ENCODE data around the gene SIAH1. TPM values are rescaled to one million over a fixed set of nuclear protein-coding genes. Genes with fewer than 3 reads are reported as not detected.

Gene SIAH1
- total RNA-seq, 1 experiment from 2014 or later, result 33.2 TPM

DNA sequence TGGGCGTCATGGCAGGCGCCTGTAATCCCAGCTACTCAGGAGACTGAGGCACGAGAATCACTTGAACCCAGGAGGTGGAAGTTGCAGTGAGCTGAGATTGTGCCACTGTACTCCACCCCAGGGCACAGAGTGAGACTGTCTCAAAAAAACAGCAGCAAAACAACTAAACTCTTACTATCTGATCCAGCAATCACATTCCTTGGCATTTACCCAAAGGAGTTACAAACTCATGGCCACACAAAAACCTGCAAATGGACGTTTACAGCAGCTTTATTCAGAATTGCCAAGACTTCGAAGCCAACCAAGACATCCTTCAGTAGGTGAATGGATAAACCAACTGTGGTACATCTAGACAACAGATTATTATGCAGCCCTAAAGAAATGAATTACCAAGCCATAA lies 4.0 kb downstream of the SIAH1 start:
- Mint-ChIP-seq H3K36me3 (ENCODE audit: insufficient read depth in 1 of 3, low read depth in 3 of 3) (peaks cover 0 to 2% (median 0%) of the 10 kb centered on the region in 3 experiments; a peak in 2 of 7 replicates), H3K27me3 (ENCODE audit: low read depth) (no peaks in the 10 kb centered on the region; the same call in 1 of the 2 replicates), H3K4me1 (peaks cover 42 to 57% of the 10 kb centered on the region in 2 experiments), H3K27ac (peak overlapping the region in 2 of 3 experiments; percentile 41 to 84; a peak in 3 of 7 replicates), H3K4me3 (no peak overlapping the region), H3K9me3 (0 out of 5 replicates have a peak, but pooled peaks cover 0 to 3% of the 10 kb centered on the region in 2 experiments)
- peaks cover 10% of the 10 kb centered on the region for H3K23me2 ChIP-seq (ENCODE audit: insufficient read length, low read depth, low read length, poor library complexity, severe bottlenecking)
- H2BK120ac ChIP-seq (ENCODE audit: low read depth, low read length, poor library complexity, severe bottlenecking), result no peak overlapping the region
- H3K9ac ChIP-seq (ENCODE audit: extremely low read depth, insufficient read length, low read length), result no peak overlapping the region
- no peak overlapping the region for H3T11ph ChIP-seq (ENCODE audit: low read length)
- H3K4ac ChIP-seq (ENCODE audit: low read depth, low read length), result no peak overlapping the region
- no peak for DNase-seq
- H3K79me2 ChIP-seq (ENCODE audit: insufficient read depth, low read length), result peaks cover 68% of the 10 kb centered on the region
- H4K5ac ChIP-seq (ENCODE audit: insufficient read length, low read depth, low read length), result no peak overlapping the region
- TF ChIP-seq, protein P1, sequence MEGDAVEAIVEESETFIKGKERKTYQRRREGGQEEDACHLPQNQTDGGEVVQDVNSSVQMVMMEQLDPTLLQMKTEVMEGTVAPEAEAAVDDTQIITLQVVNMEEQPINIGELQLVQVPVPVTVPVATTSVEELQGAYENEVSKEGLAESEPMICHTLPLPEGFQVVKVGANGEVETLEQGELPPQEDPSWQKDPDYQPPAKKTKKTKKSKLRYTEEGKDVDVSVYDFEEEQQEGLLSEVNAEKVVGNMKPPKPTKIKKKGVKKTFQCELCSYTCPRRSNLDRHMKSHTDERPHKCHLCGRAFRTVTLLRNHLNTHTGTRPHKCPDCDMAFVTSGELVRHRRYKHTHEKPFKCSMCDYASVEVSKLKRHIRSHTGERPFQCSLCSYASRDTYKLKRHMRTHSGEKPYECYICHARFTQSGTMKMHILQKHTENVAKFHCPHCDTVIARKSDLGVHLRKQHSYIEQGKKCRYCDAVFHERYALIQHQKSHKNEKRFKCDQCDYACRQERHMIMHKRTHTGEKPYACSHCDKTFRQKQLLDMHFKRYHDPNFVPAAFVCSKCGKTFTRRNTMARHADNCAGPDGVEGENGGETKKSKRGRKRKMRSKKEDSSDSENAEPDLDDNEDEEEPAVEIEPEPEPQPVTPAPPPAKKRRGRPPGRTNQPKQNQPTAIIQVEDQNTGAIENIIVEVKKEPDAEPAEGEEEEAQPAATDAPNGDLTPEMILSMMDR (conservative IDR thresholded peaks at IDR 0.05), result no peak
- H3K18ac ChIP-seq (ENCODE audit: insufficient read length, low read depth, low read length), result no peak overlapping the region
- no peak overlapping the region for H2BK5ac ChIP-seq (ENCODE audit: insufficient read length, low read length)
- H3K14ac ChIP-seq (ENCODE audit: insufficient read depth, low read length), result no peak overlapping the region
- H3K4me1 ChIP-seq (ENCODE audit: insufficient read depth, low read length), result peaks cover 13% of the 10 kb centered on the region; the same call in 1 of the 2 replicates
- H4K8ac ChIP-seq (replicated peaks; ENCODE audit: insufficient read length, low read depth, low read length), result no peak overlapping the region
- no peak overlapping the region for H2BK20ac ChIP-seq (ENCODE audit: low read depth, low read length, poor library complexity, severe bottlenecking)
- H3K56ac ChIP-seq (ENCODE audit: insufficient read length, low read depth, low read length), result no peak overlapping the region
- no peak overlapping the region for H4K91ac ChIP-seq (ENCODE audit: insufficient read length, low read depth, low read length)
- H3K27ac ChIP-seq (ENCODE audit: insufficient read length, low read depth, low read length), result no peak overlapping the region
- no peak overlapping the region for H3K23ac ChIP-seq (ENCODE audit: insufficient read length, low read depth, low read length)
- no peak overlapping the region for H2BK15ac ChIP-seq (ENCODE audit: low read depth, low read length)
- H3K4me2 ChIP-seq (ENCODE audit: insufficient read depth, insufficient read length, low read length), result no peak overlapping the region
- H3K9me3 ChIP-seq (ENCODE audit: control insufficient read depth, low read depth, low read length), result no peaks in the 10 kb centered on the region
- H2AFZ ChIP-seq (ENCODE audit: low read length), result no peak overlapping the region
- H3K27me3 ChIP-seq (ENCODE audit: insufficient read depth, low read length), result no peaks in the 10 kb centered on the region
- peaks cover 2% of the 10 kb centered on the region for H3K79me1 ChIP-seq (ENCODE audit: insufficient read depth, low read depth, low read length, poor library complexity, severe bottlenecking)
- no peak overlapping the region for H2BK12ac ChIP-seq (ENCODE audit: insufficient read length, low read depth, low read length)
- no CpG with 5 or more reads among the region's 5 CpGs for WGBS (ENCODE audit: extremely low coverage, insufficient read length, low lambda C conversion rate)
- no peak overlapping the region for H2AK5ac ChIP-seq (ENCODE audit: insufficient read length, low read length)
- H4K20me1 ChIP-seq (ENCODE audit: control insufficient read depth, insufficient read depth, insufficient read length), result no peaks in the 10 kb centered on the region
